Nephron (organoid): ENCODE measurements around the gene SMIM29.

Source experiments
- H3K27ac Mint-ChIP-seq, 3 experiments: 2 replicates each; pipeline ENCODE4 v1.8.0; 2020; ENCODE audit warnings: mixed read lengths in 3 of 3, mild to moderate bottlenecking in 2 of 3, moderate library complexity in 1 of 3
- H3K27me3 Mint-ChIP-seq: 2 replicates; pipeline ENCODE4 v1.8.0; 2021; ENCODE audit warnings: low read depth, mild to moderate bottlenecking, moderate library complexity, mixed read lengths
- H3K36me3 Mint-ChIP-seq: 2 replicates; pipeline ENCODE4 v1.8.0; 2020; ENCODE audit warnings: low read depth, mixed read lengths
- H3K4me1 Mint-ChIP-seq: 2 replicates; pipeline ENCODE4 v1.8.0; 2020; ENCODE audit warnings: mixed read lengths
- H3K4me3 Mint-ChIP-seq, 3 experiments: 2 replicates each; pipeline ENCODE4 v1.8.0; 2020; ENCODE audit warnings: mild to moderate bottlenecking in 3 of 3, mixed read lengths in 3 of 3, moderate library complexity in 2 of 3
- H3K9me3 Mint-ChIP-seq: 2 replicates; pipeline ENCODE4 v1.8.0; 2020; ENCODE audit warnings: mixed read lengths
- TF ChIP-seq, protein P1 (sequence below), 3 experiments: fragments of 200-600 bp; sonication (generic); IDR thresholded peaks; one replicate each; pipeline ENCODE4 v1.5.0; 2021; ENCODE audit warnings: antibody characterized with exemption in 3 of 3; ENCODE audit not compliant: unreplicated experiment in 3 of 3

SMIM29 gene

GRCh38 chr6:34202329-34203201, 46.2 kb downstream of the SMIM29 start:
- TF ChIP-seq, protein P1, sequence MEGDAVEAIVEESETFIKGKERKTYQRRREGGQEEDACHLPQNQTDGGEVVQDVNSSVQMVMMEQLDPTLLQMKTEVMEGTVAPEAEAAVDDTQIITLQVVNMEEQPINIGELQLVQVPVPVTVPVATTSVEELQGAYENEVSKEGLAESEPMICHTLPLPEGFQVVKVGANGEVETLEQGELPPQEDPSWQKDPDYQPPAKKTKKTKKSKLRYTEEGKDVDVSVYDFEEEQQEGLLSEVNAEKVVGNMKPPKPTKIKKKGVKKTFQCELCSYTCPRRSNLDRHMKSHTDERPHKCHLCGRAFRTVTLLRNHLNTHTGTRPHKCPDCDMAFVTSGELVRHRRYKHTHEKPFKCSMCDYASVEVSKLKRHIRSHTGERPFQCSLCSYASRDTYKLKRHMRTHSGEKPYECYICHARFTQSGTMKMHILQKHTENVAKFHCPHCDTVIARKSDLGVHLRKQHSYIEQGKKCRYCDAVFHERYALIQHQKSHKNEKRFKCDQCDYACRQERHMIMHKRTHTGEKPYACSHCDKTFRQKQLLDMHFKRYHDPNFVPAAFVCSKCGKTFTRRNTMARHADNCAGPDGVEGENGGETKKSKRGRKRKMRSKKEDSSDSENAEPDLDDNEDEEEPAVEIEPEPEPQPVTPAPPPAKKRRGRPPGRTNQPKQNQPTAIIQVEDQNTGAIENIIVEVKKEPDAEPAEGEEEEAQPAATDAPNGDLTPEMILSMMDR (IDR thresholded peaks at IDR 0.05; ENCODE audit: unreplicated experiment in 3 of 3): no peak
- Mint-ChIP-seq H3K27ac (no peak overlapping the region), H3K27me3 (peaks cover 8% of the 10 kb centered on the region), H3K36me3 (no peaks in the 10 kb centered on the region), H3K4me1 (no peaks in the 10 kb centered on the region), H3K4me3 (no peak overlapping the region), H3K9me3 (no peaks in the 10 kb centered on the region)

DNA sequence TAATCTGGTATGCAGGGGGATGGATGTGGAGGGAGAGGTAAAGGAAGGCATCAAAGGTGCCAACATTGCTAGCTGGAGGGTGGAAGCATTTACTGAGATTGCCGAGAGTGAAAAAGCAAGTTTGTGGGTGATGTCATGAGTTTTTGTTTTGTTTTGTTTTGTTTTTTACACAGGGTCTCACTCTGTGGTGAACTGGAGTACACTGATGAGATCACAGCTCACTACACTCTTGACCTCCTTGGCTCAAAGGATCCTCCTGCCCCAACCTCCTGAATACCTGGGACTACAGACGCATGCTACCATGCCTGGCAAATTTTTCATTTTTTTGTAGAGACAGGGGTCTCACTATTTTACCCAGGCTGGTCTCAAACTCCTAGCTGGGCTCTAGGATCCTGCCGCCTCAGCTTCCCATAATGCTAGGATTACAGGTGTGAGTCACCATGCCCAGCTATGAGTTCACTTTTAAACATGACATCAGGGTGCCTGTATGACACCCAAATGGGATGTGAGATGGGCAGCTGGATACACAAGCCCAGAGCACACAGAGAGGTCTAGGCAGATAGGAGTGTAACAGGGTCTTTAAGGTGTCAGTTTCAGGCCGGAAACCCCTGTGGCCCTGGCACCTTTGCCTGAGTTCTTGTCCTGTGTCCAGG, 47.2 kb downstream of the SMIM29 start:
- Mint-ChIP-seq H3K4me3 (no peak overlapping the region), H3K27ac (no peak overlapping the region), H3K9me3 (no peaks in the 10 kb centered on the region), H3K36me3 (no peaks in the 10 kb centered on the region), H3K27me3 (peaks cover 14% of the 10 kb centered on the region), H3K4me1 (no peaks in the 10 kb centered on the region)
- TF ChIP-seq, protein P1 (IDR thresholded peaks at IDR 0.05; ENCODE audit: unreplicated experiment in 3 of 3): no peak

- TF ChIP-seq, protein P1 (IDR thresholded peaks at IDR 0.05; ENCODE audit: unreplicated experiment in 3 of 3): no peak
- no peaks in the 10 kb centered on the region for H3K9me3 Mint-ChIP-seq
- H3K4me1 Mint-ChIP-seq: no peaks in the 10 kb centered on the region
- H3K27me3 Mint-ChIP-seq: peaks cover 14% of the 10 kb centered on the region
- no peak overlapping the region for H3K27ac Mint-ChIP-seq
- no peak overlapping the region for H3K4me3 Mint-ChIP-seq
- H3K36me3 Mint-ChIP-seq: no peaks in the 10 kb centered on the region
Observed at GRCh38 chr6:34200340-34200971, 48.4 kb downstream of the SMIM29 start.

- Mint-ChIP-seq H3K36me3 (no peaks in the 10 kb centered on the region), H3K4me1 (no peaks in the 10 kb centered on the region)
Observed at GRCh38 chr6:34196833-34197195, 52.0 kb downstream of the SMIM29 start.

More at GRCh38 chr6:34196833-34197195, 52.0 kb downstream of the SMIM29 start:
- Mint-ChIP-seq H3K4me3 (no peak overlapping the region), H3K27me3 (peaks cover 18% of the 10 kb centered on the region), H3K9me3 (no peaks in the 10 kb centered on the region), H3K27ac (no peak overlapping the region)
- TF ChIP-seq, protein P1 (IDR thresholded peaks at IDR 0.05; ENCODE audit: unreplicated experiment in 3 of 3): no peak
